GM12878 (cell line): Measurements from ENCODE around the gene CMSS1.

ENCODE experiments used
- ATF7 ChIP-seq: fragments of 450-650 bp; IDR thresholded peaks from 2 replicates; pipeline ENCODE4 v1.6.1; 2016; ENCODE audit warnings: low read depth, mild to moderate bottlenecking
- CTCF ChIP-seq, 3 experiments: IDR thresholded peaks in 2 of 3; conservative IDR thresholded peaks in 1 of 3; 2 replicates each; pipeline ENCODE4 v1.5.1; 2011; ENCODE audit warnings: low read depth in 3 of 3, low read length in 3 of 3, mild to moderate bottlenecking in 3 of 3, control low read depth in 2 of 3, moderate library complexity in 2 of 3, inconsistent platforms in 1 of 3, mixed read lengths in 1 of 3; ENCODE audit not compliant: control insufficient read depth in 2 of 3, insufficient read depth in 1 of 3; ENCODE audit errors: extremely low read depth in 1 of 3
- E2F4 ChIP-seq: IDR thresholded peaks from 2 replicates; pipeline ENCODE4 v1.6.1; 2012; ENCODE audit warnings: low read depth, low read length, improper control_type of control experiment
- GABPA ChIP-seq: IDR thresholded peaks from 2 replicates; pipeline ENCODE4 v1.6.1; 2014; ENCODE audit warnings: antibody characterized with exemption, low read depth, mild to moderate bottlenecking, inconsistent platforms
- JUND ChIP-seq: IDR thresholded peaks from 2 replicates; pipeline ENCODE4 v1.6.1; 2012; ENCODE audit warnings: low read depth, mild to moderate bottlenecking, low read length, improper control_type of control experiment, moderate library complexity
- PAX8 ChIP-seq: fragments of 450-650 bp; IDR thresholded peaks from 2 replicates; pipeline ENCODE4 v1.6.1; 2017; ENCODE audit warnings: mild to moderate bottlenecking, moderate library complexity
- POLR2A ChIP-seq: IDR thresholded peaks from 2 replicates; pipeline ENCODE4 v1.6.1; 2011; ENCODE audit warnings: low read depth, mild to moderate bottlenecking, low read length
- RAD21 ChIP-seq: IDR thresholded peaks from 2 replicates; pipeline ENCODE4 v1.6.1; 2011; ENCODE audit warnings: mild to moderate bottlenecking, low read depth, low read length, moderate library complexity; ENCODE audit not compliant: insufficient read depth
- RBBP5 ChIP-seq: fragments of 200-600 bp; sonication (generic); conservative IDR thresholded peaks from 2 replicates; pipeline ENCODE4 v1.6.1; 2016
- REST ChIP-seq: IDR thresholded peaks from 2 replicates; pipeline ENCODE4 v1.6.1; 2012; ENCODE audit warnings: mild to moderate bottlenecking, low read depth, low read length
- RFX5 ChIP-seq: IDR thresholded peaks from 2 replicates; pipeline ENCODE4 v1.6.1; 2011; ENCODE audit warnings: low read depth, low read length, improper control_type of control experiment
- ZBTB40 ChIP-seq: fragments of 450-650 bp; IDR thresholded peaks from 2 replicates; pipeline ENCODE4 v1.6.1; 2016; ENCODE audit warnings: mild to moderate bottlenecking, moderate library complexity, borderline replicate concordance

GRCh38 chr3:99856437-99857220 is 39.0 kb downstream of the CMSS1 start:
- no peak for TF ChIP-seq REST
- TF ChIP-seq E2F4, result no peak
- no peak for TF ChIP-seq RAD21
- no peak for TF ChIP-seq CTCF (IDR thresholded peaks at IDR 0.05 in 2 of 3, conservative IDR thresholded peaks at IDR 0.05 in 1 of 3; ENCODE audit: control insufficient read depth in 2 of 3, extremely low read depth in 1 of 3, insufficient read depth in 1 of 3, low read depth in 3 of 3, low read length in 3 of 3)
- no peak for TF ChIP-seq RFX5
- no peak for TF ChIP-seq JUND
- TF ChIP-seq RBBP5, result no peak
- no peak for TF ChIP-seq ZBTB40
- TF ChIP-seq ATF7, result no peak
- TF ChIP-seq PAX8, result no peak
- TF ChIP-seq POLR2A, result no peak
- TF ChIP-seq GABPA, result no peak
